T1000 (cell line): ENCODE measurements around the gene DOCK1.

Experiments used
- DNase-seq: peaks from one replicate; lab custom pipeline; 2025; ENCODE audit warnings: mixed read lengths; lab: John Stamatoyannopoulos, UW

DOCK1 gene

DNA sequence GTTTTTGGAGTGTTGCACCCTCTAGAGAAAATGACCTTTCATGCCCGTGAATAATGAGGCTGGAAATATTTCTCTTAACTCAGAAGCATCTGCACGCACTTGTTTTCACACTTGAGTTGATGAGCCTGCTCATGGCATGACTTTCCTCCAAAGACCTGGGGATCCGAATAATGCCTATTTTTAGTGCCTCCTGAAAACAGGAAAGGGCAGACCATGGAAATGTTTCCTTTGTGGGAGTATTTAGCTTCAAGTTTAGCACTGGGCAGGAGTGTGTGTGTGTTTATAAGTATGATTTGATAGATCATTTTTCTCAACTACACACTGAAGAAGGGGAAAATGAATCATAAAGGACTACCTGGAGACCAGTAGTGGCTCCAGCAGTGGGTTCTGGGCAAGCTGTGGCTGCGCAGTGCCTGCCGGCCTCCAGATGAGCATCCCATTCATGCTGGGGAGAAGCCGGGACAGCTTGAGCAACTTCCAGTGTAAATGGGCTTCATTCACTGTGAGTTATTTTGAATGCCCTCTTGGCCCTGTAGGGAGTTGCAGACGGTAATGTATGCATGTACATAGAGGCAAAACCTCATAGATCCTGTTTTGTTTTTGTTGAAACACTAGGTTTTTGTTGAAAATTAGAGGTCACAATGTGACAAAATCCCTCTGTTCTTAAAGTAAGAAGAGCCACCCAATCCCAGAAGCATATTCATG is 408.9 kb downstream of the DOCK1 start:
- DNase-seq, result no peak

DNA sequence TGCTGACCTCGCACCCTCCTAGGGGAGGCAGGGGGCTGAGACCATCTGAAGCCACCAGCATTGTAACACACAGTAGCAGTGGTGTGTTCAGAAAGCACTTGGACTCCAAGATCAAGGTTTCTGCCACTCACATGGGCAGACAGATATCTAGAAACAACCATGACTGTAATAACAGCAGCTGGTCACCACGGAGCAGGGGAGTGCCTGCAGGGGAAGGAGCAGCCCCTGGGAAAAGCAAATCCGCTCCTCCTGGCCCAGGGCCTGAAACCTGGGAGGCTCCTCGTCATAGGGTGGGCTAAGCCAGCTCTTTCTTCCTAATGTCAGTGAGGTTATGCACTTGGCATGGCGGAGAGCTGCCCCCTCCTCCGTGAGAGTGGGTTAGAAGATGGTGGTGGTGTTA is 409.6 kb downstream of the DOCK1 start:
- no peak for DNase-seq

DNA sequence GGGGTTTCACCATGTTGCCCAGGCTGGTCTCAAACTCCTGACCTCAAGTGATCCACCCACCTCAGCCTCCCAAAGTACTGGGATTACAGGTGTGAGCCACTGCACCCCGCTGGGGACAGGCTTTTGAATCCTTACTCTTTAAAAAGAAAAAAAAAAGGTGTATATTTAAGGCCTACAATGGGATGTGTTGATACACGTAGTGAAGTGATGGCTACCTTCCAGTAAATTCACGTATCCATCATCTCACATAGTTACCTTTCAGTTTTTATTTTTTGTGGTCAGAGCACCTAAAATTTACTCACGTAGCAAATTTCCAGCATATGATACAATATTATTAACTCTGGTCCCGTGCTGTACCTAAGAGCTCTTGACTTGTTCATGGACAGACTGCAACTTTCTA is 410.7 kb downstream of the DOCK1 start:
- DNase-seq, result no peak

DNA sequence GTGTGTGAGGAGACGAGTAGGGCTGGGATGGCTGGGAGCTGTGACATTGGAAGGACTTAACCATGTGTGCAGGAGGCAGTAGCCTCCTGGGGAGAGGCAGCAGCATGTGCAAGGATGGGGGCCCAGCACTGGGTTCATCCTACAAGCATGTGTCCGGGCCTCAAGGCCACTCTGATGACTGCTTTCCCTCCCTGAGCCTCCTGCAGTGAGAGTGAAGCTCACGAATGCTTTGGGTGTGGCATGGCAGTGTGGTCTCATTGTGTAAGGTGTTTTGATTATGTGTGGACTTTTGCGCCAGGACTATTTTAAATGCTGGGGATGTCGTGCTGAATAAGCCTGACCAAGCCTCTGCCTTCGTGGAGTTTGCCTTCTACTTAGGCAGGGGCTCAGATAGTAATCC is 413.2 kb downstream of the DOCK1 start:
- no peak for DNase-seq

DNA sequence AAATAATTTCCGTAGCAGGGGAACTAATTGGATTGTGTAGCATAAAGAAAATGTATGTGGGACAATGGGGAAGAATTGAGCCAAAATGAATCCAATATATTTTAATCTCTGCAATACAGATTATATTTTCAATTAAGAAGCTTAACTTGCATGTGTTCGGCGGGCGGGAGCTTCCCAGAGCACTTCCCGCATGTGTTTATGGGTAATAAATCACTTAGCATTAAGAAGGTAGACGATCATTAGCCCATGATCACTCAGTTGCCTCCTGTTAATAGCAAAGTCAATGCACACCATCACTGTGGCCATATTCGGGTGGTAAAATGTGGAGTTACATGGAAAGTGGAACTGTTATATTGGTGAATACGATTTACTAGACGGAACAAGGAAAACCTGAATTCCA is 414.0 kb downstream of the DOCK1 start:
- DNase-seq, result no peak

DNA sequence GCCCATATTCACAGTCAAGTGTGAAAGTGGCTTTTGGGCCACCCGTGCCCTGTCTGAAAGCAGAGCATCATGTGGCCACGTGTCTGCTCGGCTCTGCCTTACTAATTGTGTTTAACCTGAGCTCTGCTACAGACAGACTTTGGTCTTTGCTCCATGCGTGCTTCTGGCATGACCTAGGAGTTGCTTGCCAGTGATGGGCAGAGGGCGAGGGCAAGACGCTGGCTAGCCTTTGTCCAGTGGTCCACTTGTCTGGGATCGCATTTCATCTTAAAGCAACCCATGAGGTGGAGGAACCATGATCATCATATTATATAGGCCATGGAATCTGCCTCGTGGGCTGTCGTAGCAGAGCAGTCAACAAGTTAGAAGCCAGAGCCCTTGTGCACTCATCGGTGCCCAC is 414.5 kb downstream of the DOCK1 start:
- no peak for DNase-seq

DNA sequence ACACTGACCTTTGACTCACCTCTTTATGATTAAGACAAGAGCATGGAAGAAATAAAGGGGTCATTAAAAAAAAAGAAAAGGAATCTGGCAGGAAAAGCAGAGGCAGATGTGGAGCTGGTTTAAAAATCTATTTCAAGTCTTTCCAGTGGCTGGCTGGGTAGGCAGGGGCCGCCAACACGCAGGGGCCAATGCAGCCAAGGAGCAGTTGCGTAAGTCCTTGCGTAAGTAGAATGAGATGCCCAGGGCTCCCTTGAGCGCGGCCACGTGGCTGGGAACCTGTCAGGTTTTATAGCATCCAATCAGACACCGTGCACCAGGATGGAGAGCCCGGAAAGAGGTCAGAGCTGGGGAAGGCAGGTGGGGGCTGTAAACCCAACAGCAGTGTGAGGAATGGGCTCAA is 414.9 kb downstream of the DOCK1 start:
- DNase-seq, result no peak

DNA sequence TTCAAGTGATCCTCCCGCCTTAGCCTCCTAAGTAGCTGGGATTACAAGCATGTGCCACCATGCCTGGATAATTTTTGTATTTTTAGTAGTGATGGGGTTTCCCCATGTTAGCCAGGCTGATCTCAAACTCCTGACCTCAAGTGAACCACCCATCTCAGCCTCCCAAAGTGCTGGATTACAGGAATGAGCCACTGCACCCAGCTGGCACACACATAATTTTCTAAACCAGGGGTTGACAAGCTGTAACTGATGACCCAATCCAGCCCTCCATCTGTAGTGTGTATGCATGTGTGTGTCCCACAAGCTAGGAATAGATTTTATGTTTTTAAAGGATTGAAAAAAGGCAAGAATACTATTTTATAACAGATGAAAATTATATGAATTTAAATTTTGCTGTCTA is 417.1 kb downstream of the DOCK1 start:
- no peak for DNase-seq

DNA sequence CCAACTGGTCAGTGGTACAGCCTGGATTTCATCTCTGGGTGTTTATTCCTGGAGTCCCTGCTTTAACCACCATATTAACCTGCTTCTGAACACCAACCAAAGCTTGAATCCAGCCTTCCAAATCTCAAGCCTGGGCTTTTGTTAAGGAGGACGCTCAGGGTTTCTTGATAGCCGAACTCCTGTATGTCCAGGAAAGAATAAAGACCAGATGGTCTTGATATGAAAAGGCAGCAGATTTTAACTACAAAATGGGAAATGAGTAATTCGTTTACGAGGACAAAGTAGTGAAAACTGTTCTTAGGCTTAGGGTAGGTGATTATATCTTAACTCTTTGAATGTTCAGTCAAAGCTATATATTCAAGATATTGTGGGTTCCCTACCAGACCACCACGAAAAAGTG is 420.3 kb downstream of the DOCK1 start:
- no peak for DNase-seq

DNA sequence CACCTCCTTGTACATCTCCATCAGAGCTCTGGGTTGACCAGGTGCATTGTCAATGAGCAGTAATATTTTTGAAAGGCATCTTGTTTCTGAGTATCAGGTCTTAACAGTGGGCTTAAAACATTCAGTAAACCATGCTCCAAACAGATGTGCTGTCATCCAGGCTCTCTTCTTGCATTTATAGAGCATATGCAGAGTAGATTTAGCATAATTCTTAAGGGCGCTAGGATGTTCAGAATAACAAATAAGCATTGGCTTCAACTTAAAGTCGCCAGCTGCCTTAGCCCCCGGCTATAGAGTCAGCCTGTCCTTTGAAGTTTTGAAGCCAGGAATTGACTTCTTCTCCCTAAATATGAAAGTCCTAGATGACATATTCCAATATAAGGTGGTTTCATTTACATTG is 421.7 kb downstream of the DOCK1 start:
- no peak for DNase-seq

DNA sequence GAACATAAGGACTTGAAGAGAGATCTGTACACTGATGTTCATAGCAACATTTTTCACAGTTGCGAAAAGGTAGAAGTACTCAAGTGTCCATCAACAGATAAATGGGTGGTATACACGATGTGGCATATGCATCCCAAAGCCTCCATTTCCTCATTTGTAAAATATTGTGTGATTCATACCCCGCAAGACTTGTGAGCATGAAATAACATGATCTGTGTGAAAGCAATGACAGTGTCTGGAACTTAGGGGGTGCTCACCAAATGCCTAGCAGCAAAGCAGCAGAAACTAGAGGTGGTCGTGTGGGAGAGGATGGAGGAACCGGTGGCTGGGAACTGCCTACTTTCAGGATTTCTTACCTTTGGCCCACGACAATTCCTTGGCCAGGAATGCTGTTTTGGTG is 426.5 kb downstream of the DOCK1 start:
- DNase-seq, result no peak

DNA sequence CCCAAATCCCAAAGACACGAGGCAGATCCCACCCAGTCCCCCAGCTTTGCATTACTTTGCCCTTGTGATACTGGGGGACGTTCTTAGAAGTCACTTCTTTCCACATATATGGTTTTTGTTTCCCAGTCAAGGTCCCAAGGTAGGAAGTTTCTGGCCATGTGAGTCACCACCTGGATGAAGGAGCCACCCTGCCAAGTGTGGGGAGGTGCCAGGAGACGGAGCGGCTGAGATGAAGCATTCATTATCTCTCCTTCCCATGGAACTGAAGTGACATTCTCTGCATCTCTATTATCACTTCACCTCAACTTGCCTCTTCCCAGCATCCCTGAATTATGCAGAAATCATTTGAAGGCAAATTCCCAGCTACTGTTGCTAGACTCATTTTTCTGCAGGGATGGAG is 427.4 kb downstream of the DOCK1 start:
- no peak for DNase-seq

DNA sequence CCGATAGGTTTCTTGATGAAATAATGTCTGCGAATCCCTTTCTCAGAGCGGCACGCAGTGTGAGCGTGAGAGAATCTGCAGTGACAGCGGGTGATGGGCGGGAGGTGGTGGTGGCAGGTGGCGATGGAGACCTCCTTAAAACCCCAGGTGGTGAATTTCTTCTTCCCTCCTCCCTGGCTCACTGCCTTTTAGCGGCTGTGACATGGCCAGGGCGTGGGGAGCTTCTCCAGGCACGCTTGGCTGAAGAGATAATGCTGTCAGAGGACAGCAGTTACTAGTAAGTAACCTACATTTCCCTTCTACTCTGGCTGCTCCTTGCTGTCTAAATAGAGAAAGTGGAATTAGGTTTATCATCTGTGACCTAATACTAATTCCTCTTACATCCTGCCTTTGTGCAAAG is 432.6 kb downstream of the DOCK1 start:
- no peak for DNase-seq

DNA sequence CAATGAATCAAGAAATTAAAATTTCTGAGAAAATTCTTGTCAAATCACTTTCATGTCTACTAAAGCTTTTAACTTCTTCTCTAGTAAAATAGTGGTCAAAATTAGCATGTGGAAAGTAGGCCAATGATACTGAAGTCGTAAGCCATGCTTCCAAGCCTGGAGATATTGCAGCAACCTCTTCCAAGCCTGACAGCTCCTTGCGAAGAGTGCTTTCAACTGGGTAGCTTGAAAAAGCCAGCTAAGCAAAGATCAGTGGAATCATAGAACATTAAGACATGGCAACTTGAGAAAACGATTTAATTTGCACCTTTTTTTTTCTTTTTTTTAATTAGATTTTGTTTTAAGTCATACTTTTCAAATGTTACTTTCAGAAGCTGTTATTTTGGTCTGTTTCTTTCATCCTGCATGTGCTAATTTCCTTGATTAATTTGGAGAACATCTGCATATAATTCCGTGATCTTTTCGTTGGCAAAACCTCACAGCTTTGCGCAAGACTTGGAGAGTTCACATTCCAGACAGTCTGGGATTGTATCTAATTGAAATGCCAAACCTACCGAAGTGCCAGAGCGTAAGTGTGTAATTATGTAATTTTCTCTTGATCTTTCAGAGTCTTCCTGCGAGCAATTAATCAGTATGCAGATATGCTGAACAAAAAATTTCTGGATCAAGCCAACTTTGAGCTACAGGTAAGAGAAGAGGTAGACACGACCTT is 433.3 kb downstream of the DOCK1 start:
- DNase-seq, result no peak

DNA sequence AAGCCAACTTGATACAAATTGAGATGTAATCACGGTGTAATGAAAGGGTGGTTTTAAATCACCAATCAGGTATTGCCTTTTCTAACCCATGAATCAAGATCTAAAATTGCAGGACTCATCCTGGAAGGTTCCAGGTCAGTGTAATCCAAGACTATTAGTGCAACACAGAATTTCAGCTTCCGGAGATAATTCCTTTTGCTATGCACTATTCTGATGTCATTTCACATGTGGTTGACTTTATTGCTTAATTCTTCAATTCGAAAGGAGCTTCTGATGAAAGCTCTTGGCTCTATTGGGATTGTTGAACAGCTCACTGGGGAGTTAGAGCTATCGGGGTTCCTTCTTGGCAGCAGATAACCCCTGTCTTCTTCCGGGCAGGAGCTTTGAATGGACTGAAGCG is 438.6 kb downstream of the DOCK1 start:
- DNase-seq, result no peak

DNA sequence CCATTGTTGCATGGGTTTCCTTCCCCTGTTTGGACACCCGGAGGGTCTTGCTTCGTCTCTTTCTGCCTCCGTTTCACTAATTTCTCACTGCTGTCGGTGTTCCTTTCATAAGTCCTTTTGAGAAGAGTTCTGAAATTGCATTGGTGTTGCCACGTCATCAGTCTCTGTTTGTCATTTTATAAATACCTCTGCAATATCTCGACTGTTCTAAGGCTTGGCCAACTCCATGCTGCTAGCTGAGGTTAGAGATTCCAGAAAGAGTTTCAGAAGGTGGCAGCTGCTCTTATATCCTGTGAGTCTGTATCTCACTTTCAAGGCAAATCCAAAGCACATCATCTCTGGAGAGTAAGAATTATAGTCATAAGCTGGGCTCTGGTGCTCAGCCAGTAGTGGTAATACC is 439.1 kb downstream of the DOCK1 start:
- DNase-seq, result no peak

DNA sequence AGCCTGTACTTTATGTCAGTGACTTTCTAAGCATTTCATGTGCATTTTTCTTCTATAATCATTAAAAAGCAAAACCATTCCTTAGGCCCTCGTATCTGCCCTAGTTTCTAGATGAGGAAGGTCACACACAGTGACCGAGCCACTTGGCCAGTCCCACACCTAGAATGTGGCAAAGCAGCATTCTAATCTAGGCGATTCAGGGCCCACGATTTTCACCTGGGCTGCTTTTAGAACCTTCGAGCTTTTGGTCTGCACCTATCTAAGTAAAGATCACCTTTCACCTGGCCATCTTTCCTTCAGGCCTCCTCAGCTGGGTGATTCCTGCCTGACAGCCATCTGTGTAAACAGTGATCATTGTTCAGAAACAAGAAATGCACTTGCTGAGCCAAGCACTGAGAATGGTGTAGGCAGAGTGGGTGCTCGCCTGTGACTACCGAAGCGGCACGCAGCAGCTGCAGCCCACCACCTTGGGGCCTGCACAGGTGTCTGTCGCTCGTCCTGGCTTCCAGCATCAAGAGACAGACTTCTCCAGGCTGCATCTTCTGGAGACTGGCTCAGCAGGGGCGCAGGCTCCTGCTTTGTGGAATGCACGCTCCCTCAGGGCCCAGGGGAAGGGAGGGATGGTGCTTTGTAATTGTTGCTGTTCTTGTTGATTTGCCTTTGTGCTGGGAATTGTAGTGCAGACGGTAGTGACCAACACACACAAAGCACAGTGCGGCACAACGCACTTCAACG is 440.2 kb downstream of the DOCK1 start:
- no peak for DNase-seq

DNA sequence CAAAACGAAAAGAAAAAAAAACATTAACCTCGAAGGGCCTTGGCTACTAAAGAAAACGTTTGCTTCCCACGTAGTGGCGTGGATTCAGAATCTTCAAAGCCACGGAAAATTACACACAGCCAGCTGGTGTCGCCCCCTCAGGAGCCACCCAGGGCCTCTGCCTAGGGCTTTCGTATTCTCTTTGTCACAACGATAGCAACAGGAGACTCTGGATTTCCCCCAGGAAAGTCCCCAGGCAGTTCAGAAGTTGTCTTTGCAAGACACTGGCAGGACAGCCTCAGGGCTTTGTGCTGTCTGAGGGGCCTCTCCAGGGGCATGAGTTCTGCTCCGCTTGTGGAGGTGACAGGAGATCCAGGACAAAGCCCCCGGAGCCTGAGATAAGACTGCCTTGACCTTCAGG is 441.4 kb downstream of the DOCK1 start:
- no peak for DNase-seq

DNA sequence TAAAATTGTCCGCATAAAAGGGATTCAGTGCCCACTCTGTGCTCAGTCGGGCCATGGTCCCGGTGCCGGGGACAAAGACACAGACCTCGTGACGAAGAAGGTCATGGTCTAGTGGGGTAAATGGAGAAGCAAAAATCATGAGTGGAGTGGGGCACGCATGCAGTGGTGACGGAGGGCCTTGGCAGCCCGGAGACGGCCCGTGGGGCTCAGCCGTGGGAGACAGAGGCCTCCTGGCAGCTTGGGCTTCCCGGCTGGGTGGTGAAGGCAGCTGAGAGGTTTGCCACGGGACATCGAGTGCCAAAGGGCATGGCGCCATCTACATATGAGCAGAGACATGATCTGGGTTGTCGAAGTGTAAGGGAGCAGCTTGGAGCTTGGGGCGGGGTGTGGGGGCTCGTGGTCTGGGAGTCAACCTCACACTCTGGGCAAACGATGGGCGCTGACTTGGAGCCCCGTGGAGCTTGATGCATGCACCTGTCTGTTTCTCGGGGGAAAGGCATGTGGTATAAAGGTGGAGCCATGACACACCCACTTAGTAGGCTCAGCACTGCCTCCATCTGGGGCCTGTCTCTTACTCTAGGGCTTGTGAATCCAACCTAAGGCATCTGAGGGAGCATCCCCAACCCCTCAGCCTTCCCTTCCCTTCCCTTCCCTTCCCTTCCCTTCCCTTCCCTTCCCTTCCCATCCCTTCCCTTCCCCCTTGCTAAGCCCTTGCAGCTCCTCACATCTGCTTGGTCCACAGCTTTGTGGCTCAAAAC is 442.2 kb downstream of the DOCK1 start:
- DNase-seq, result no peak

DNA sequence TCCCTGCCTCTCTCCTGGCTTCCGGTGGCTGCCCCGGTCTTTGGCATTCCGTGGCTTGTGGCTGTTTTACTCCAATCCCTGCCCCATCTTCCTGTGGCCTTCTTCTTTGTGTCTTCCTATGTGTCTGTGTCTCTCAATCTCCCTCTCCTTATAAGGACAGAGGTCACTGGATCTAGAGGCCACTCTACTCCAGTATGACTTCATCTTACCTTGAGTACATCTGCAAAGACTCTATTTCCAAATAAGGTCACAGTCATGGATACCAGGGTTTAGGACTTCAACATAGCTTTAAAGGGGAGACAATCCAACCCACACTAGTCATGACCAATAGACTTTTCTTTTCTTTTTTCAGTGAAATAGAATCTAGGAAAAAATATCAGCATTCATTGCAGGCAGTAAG is 444.5 kb downstream of the DOCK1 start:
- DNase-seq, result no peak

DNA sequence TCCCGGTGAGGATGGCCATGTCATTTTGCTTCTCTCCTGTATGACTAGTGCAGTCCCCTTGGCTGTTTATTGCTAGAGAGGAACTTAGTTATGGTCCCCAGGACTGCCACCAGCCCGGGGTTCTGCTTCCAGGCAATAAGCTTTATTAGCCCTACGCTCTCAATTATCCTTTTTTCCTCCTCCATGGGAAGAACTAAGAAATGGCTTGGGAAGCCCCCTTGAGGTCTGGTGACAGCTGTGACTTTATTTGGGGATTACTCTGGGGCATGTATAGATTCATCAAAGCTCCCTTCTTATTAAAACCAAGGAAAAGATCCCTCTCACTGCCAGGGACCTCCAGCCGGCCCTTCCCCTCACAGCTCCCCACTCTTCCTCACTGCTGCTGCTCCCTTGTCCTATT is 446.3 kb downstream of the DOCK1 start:
- no peak for DNase-seq

DNA sequence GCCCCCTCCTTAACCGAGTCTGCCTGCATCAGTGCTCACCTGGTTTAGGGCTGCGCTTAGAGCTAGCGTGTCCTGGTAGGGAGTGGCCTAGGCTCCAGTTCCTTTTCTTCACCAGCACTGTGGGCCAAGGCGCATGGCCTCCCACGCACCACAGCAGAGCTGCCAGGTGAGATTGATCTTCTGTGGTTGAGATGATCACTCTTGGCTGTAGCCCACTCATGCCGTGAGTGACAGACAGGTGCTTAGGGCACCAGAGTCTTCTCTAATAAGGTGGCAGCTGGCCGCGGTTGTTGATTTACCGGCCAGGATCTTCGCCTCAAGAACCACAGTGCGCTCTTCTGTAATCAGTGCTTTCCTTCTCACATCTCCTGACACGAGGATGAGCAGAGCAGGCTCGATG is 448.3 kb downstream of the DOCK1 start:
- DNase-seq, result no peak

DNA sequence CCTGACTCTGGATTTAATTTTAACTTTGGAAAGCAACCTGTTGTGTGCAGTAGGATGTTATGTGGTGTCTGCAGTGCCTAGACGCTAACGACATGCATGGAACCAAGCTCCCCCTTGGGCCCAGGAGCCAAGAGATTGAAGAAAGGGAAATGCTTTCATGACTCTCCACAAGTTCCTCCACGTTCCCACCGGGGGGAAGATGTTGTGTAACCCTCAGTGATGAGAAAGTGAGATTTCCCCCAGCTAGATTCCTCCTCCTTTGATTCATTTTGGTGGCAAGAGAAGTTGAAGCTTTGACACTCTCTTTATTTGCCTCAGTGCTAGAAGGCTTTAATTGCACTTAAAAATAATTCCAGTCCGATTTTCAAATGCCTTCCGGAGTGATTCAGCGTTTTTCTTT is 449.0 kb downstream of the DOCK1 start:
- no peak for DNase-seq
